Colon (tissue), 2 donors: ENCODE measurements around the gene EIF3K.

Source experiments
- FAIRE-seq: peaks from 2 replicates; lab custom pipeline; 2012; peaks lifted over from hg19 to GRCh38; lab: Jason Lieb, UNC
- donor health status: control.
- donor health status: control.

The EIF3K gene

DNA sequence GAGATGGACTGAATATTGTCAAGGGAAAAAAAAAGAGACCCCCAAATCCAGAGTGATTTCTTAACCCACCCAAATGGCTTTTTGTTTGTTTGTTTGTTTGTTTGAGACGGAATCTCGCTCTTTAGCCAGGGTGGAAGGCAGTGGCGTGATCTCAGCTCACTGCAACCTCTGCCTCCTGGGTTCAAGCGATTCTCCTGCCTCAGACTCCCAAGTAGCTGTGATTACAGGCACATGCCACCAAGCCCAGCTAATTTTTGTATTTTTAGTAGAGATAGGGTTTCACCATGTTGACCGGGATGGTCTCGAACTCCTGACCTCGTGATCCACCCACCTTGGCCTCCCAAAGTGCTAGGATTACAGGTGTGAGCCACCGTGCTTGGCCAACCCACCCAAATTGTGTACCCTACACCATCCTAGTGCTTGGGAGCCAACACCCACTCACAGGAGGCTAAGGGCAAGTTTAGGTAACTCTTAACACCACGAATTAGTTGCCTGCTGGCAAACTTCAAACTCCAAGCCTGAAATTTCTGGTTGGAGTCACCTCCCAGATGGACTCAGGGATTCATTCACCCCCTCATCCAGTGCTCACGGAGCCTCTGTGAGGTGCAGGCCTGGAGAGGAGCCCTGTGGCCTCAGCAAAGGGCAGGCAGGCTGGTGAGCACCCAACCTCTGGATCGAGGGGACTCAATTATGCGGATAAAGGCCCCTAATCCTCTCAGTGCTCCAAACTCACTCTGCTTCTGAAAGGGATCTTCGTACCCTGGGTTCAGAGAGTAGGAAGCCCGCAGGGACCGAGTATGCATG lies 66.1 kb downstream of the EIF3K start:
- FAIRE-seq: no peak

DNA sequence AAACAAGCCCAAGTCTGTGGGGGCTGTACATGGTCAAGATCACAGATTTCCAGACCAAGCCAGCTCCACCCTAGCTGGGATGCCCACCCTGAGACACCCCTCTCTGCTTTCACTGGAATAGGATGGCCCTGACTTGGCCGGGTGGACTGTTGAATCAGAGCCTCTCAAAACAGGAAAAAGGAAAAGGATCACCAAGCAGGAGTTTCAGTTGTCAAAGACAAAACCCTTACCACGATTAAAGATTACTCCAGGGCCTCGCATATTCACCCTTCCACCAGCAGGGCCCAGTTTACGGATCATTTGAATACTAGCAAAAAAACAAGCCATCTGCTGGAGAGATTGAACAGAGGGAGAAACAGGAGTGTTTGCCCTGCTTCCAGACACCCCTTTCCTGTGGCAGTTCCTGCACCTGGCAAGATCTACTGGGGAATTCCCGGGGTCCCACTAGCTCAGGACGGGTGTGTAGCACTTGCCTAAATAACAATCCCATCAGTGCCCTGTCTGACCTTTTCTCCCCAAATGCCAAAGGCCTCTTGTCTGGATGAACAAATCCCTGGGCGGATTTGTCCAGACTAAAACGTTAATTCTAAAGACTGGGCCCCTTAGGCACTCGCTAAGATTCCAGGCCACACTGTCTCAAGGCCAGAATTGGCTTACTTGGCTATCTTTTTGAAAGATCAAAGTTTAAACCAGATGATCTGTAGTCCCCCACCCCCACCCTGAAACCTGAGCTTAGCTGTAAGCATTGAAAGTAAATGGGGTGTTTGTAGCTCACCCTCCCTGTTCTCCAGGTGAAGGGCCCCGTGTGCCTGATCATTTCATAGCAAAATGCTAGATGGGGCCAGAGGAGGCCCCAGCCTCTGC lies 66.9 kb downstream of the EIF3K start:
- FAIRE-seq: no peak

DNA sequence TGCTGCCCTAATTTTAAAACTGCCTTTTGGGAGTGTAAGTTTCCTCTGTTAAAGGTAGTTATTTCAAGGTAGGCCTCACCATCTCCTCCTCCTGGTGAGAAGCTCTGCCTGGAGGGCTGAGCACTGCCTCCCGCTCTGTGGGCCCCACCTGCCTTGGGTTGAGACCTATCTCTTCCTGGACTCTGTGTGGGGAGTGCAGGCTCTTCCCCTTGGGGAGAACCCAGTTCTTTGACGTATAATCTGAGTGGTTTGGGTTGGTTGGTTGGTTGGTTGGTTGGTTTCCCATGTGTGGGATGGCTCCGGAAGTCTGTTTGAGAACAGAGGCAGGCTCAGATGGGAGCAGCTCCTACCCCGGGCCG lies 67.5 kb downstream of the EIF3K start:
- no peak for FAIRE-seq
